Measurements from ENCODE around the gene PLOD3.

- TF ChIP-seq CTCF (IDR thresholded peaks at IDR 0.05; ENCODE audit: low read depth, low read length) (no peak), EZH2phosphoT487 (IDR thresholded peaks at IDR 0.05; ENCODE audit: low read depth) (no peak)
These were observed 11.3 kb downstream of the PLOD3 start for GRCh38 chr7:101205901-101206664.

Data from OCI-LY3 (cell line).